ENCODE data around the gene POLR2L.

DNA sequence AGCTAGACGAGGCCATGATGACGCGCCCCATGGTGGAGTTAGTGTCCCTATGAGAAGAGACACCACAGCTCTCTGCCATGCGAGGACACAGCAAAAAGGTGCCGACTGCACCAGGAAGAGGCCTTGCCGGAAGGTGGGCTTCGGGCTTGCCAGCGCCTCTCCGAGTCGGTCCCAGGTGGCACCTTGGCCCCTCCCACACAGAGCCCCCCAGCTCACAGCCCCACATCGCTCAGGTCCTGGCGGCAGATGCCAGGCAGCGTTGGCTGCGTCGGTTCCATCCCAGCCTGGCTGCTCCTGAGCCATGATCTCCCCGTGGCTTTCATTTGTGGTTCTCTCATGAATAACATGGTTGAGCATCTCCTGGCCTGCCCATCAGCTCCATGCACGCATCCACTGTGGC is 44.2 kb upstream of the POLR2L start:
- TF ChIP-seq, protein P1, sequence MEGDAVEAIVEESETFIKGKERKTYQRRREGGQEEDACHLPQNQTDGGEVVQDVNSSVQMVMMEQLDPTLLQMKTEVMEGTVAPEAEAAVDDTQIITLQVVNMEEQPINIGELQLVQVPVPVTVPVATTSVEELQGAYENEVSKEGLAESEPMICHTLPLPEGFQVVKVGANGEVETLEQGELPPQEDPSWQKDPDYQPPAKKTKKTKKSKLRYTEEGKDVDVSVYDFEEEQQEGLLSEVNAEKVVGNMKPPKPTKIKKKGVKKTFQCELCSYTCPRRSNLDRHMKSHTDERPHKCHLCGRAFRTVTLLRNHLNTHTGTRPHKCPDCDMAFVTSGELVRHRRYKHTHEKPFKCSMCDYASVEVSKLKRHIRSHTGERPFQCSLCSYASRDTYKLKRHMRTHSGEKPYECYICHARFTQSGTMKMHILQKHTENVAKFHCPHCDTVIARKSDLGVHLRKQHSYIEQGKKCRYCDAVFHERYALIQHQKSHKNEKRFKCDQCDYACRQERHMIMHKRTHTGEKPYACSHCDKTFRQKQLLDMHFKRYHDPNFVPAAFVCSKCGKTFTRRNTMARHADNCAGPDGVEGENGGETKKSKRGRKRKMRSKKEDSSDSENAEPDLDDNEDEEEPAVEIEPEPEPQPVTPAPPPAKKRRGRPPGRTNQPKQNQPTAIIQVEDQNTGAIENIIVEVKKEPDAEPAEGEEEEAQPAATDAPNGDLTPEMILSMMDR (CRISPR knock-in tag; IDR thresholded peaks at IDR 0.05): no peak
- TF ChIP-seq ZFAT (CRISPR knock-in tag; conservative IDR thresholded peaks at IDR 0.05) (no peak), TRIM24 (CRISPR knock-in tag; IDR thresholded peaks at IDR 0.05) (no peak), ARHGAP35 (CRISPR knock-in tag; IDR thresholded peaks at IDR 0.05; ENCODE audit: borderline replicate concordance) (no peak)
